GM12891 (cell line): Measurements from ENCODE around the gene RAB20.

Experiments
- PAX5 ChIP-seq: IDR thresholded peaks from 2 replicates; pipeline ENCODE4 v1.6.1; 2011; ENCODE audit warnings: low read length, moderate library complexity, mild to moderate bottlenecking; ENCODE audit not compliant: insufficient read depth, severe bottlenecking
- POLR2A ChIP-seq: IDR thresholded peaks from 2 replicates; pipeline ENCODE4 v1.6.1; 2011; ENCODE audit warnings: low read depth, low read length, control low read depth
- POLR2AphosphoS5 ChIP-seq: IDR thresholded peaks from 2 replicates; pipeline ENCODE4 v1.6.1; 2011; ENCODE audit warnings: low read depth, low read length, control low read depth
- SPI1 ChIP-seq: IDR thresholded peaks from 2 replicates; pipeline ENCODE4 v1.6.1; 2011; ENCODE audit warnings: low read depth, low read length, control low read depth
- TAF1 ChIP-seq: IDR thresholded peaks from 2 replicates; pipeline ENCODE4 v1.6.1; 2011; ENCODE audit warnings: low read depth, low read length, control low read depth

- TF ChIP-seq SPI1 (no peak), POLR2AphosphoS5 (no peak), TAF1 (no peak), POLR2A (no peak), PAX5 (no peak)
Observed at GRCh38 chr13:110540871-110541525, 20.5 kb downstream of the RAB20 start.
